ENCODE results near the gene MRPL22. TPM values are rescaled to one million over a fixed set of nuclear protein-coding genes. Genes with fewer than 3 reads are reported as not detected.
"Not testable (repeated sequence)": the region's sequence is repeated elsewhere in the genome, so short reads cannot be mapped to it uniquely, and the experiment has no call there.

MRPL22 gene
- total RNA-seq: 75.6 TPM
- long read RNA-seq, transcript MRPL22-207 (7 exons, 3,176 nt): major isoform, 25 of 35 reads
- long read RNA-seq, partial matches to known transcripts: 7 of 35 reads
- long read RNA-seq, other reads (novel, unspliced or antisense): 1 of 35 reads

- ATAC-seq (ENCODE audit: poor library complexity): peak; percentile 77
- DNase-seq: peak; percentile 95
- intact Hi-C loops (cut with DNase I): no loop called here
Measured at GRCh38 chr5:154940772-154941620, at the start of gene MRPL22. Gene MRPL22 (plus strand): TSS chr5:154941073. CDS start chr5:154941111, 38 bp downstream.

DNA sequence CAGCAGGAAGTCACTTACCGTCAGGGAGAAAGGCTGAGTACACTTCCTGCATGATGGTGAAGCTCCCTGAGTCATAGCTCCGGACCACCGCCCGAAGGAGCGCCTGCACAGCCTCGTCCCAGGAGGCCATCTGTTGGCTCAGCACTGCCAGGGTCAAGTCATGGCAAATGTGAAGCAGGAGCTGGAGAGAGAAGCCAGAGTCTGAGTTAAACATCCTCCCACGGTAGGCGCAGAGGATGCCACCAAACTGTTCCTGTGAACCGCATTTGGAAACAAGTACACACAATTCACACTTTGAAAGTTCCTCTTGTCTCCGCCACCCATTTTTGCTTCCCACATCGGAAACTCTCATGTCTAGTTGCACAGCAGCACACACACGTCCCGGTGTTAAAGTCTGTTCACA lies 48.5 kb upstream of the MRPL22 start:
- intact Hi-C loops (cut with DNase I): no loop called here
- ATAC-seq (ENCODE audit: poor library complexity) (no peak), DNase-seq (no peak)

- no peak for ATAC-seq (ENCODE audit: poor library complexity)
- intact Hi-C loops (cut with DNase I): no loop called here
- no peak for DNase-seq
Measured at GRCh38 chr5:154893381-154893780, 47.5 kb upstream of the MRPL22 start.

DNA sequence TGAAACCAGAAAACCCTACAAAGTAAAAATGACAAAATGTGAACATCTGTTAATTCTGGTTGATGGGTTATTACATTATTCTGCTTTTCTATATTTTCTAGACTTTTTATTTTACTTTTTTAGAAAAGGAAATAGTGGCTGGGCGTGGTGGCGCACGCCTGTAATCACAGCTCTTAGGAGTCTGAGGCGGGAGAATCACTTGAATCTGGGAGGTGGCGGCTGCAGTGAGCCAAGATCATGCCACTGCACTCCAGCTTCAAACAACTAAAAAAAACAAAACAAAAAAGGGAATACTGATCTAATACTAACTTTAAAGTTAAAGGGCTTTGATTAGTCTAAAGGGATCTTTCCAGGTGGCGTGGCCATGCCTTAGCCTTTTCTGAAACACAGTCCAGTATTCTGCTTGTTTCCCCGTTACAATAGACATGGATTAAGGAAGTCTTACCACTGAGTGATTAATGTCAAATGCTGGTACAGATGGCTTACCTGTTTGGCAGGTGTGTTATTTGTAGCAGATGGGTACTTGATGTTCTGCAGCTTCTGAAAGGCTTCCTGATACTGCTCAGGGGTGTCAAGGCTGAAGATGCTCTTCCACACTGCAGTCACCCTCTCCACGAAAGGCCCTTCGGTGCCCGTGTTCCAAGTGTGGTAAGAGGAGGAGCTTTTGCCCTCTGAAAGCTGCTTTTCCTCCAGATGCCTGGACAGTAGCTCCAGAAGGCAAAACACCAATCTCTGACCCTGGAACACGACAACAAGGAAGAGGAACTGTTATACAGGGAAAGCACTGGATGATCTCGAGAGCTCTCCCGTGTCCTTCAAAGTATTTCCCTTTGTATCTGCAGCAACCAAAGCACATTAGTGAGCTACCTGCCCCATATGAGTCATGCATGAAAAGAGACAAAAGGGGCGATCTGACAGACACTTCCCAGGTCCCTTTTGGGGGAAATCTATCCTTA lies 45.0 kb upstream of the MRPL22 start:
- no peak for DNase-seq
- no peak for ATAC-seq (ENCODE audit: poor library complexity)
- intact Hi-C loops (cut with DNase I): no loop called here

DNA sequence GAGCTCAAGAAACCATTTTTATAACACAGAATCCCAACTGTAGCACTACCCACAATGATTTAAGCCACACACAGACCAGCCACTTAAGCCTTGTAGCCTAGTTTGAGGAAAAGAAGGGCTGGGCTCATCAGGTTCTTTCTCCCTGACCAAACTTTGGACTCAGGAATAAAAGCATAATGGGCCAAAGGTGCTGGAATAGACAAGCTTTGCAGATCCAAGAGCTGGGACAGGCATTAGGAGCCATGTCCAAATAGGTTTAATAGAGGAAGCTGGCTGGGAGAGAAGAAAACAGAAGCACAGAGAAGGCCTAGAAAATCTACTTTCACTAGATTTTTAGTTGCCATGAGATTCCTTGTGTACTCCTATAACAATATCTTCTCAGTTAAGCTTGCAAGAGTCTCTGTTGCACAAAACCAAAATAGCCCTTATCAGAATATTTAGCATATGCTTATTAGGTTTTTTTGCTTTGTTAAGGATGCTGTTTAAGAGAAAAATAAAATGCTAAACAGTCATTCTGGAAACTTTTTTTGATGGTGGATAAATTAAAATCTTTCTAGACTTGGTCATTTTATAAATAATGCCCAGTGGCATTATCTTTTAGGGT lies 44.2 kb upstream of the MRPL22 start:
- DNase-seq: no peak
- intact Hi-C loops (cut with DNase I): no loop called here
- ATAC-seq (ENCODE audit: poor library complexity): no peak

DNA sequence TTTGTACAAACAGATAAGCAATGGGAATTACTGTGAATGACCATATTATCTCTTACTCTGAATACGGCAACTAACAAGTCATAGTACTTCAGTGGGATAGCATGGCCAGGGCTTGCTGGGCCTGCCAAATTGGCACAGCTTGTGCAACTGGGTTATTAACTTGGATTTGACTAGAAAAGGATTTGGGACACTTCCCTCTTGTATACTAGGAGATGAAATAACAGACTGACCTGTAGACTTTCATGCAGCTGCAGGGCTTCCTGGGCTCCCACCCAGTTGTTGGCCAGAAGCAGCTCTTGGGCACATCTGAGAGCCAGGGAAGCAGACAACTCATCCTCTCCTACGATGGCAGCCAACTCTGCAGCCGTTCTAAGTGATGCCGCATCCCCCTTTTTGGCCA lies 42.7 kb upstream of the MRPL22 start:
- ATAC-seq (ENCODE audit: poor library complexity): no peak
- intact Hi-C loops (cut with DNase I): no loop called here
- no peak for DNase-seq

DNA sequence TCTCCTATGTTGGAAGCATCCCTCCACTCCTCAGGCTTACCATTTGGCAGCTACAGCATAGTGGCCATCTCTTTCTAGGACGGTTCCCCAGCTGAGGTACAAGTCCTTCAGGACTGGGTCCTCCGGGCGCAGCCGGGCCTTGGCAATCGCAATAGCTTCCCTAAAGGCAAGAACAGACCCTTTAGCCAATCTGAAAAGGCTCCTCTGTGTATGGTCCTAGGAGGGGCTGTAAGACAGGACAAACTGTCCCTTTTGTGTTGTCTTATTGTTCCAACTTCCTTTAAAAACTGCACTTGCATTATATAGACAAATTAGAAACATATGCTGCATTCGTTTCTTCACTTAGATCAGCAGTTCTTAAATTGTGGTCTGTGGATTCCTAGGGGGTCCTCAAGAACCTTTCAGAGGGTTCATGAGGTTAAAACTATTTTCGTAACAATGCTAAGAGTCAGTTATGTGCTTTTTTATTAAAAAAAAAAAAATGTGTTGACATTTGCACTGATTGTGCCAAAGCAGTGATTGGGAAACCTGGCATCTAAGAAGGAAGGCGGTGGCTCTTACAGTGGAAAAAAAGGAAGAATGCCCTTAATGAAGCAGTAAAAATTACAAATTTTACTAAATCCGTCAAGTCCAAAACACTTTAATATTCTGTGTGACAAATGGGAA lies 41.6 kb upstream of the MRPL22 start:
- ATAC-seq (ENCODE audit: poor library complexity): no peak
- no peak for DNase-seq
- intact Hi-C loops (cut with DNase I): no loop called here

DNA sequence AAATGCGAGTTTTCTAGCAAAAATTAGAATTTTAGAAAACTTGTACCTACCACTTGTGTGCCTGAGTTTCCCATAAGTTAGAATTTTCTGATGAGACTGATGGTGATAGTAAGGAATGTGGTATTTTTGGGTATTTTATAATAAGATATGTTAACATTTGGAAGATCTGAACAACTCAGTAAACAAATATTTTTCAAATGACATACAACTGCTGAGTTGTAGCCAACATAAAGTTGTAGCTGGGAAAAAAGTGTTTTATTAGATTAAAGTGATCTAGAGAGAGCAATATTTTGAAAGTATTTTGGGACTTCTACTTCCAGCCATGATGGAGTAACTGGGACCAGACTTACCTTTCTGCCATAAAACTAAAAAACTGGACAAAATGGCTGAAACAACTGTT lies 40.8 kb upstream of the MRPL22 start:
- intact Hi-C loops (cut with DNase I): no loop called here
- no peak for DNase-seq
- ATAC-seq (ENCODE audit: poor library complexity): no peak

DNA sequence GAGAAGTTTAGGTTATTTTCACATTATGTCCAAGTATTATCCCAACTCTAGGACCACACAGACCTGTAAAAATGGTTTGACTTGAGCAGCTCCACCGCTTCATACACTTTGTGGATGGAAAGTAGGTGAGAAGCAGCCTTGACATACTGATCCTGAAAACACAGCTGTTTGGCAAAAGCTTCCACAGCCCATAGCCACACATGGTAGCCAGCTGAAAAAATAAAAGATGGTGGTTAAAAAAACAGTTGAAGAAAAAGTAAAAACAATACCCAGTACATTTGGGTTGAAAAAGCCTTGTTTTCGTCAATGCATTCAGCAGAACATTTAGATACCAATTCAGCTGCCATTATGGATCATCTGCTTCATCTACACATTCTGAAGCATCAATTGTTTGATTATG lies 39.6 kb upstream of the MRPL22 start:
- DNase-seq (no peak), ATAC-seq (ENCODE audit: poor library complexity) (no peak)
- intact Hi-C loops (cut with DNase I): no loop called here

- intact Hi-C loops (cut with DNase I): no loop called here
- no peak for DNase-seq
- no peak for ATAC-seq (ENCODE audit: poor library complexity)
Measured at GRCh38 chr5:154901913-154902312, 39.0 kb upstream of the MRPL22 start.

- DNase-seq; ATAC-seq (ENCODE audit: poor library complexity); intact Hi-C loops (cut with DNase I): not testable (repeated sequence)
Measured at GRCh38 chr5:154905601-154906000, 35.3 kb upstream of the MRPL22 start.

DNA sequence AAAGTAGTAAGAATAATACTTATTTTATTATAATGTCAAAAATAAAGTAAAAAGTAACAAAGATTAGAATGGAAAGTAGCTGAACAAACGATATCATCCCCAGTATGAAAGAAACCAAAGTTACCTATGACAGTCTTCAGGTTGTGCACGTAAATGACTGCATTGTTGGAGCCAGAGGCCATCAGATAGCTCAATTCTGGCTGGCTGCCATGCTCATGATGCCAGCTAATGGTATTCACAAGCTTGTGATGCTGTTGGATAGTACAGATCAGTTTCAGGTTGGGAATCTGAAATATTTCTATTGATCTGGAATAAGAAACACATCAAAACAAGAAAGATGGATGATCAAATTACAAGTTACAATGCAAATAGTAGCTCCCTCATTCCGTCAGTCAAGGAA lies 24.0 kb upstream of the MRPL22 start:
- intact Hi-C loops (cut with DNase I): no loop called here

GRCh38 chr5:154917757-154918156 lies 23.1 kb upstream of the MRPL22 start:
- ATAC-seq (ENCODE audit: poor library complexity) (no peak), DNase-seq (no peak)
- intact Hi-C loops (cut with DNase I): no loop called here

More for the DNA sequence above, 24.0 kb upstream of the MRPL22 start:
- DNase-seq: no peak
- no peak for ATAC-seq (ENCODE audit: poor library complexity)

DNA sequence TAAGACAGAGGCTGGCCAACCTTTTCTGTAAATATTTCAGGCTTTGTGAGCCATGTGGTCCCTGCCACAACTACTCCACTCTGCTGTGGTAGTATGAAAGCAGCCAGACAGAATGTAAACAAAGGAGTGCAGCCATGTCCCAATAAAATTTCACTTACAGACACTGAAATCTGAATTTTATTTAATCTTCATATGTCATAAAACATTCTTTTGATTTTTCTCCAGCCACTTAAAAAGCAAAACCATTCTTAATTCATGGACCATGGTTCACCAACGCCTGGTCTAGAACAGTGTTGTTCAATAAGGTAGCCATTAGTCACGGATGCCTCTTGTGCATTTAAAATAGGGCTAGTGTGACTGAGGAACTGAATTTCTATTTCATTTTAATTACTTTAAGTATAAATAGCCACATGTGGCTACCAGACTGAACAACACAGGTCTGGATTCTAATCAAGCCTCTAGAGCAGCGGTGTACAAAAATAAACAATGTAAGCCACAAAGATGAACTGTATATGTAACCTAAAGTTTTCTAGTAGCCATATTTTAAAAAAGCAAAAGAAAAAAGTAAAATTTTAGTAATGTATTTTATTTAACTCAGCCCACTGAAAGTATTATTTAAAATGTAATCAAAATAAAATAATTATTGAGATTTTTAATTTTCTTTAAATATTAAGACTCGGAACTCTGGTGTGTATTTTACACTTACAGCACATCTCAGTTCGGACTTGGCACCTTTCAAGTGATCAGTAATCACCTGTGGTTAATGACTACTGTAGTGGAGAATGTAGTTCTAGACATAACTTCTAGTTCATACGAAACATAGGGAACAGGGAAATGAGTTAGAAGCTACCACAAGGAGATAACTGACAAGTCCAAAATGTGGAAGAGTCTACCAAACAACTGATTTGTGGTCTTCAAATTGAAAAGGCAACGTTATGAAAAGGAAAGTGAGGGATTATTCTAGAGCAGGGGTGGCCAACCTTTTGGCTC lies 17.1 kb upstream of the MRPL22 start:
- no peak for DNase-seq
- intact Hi-C loops (cut with DNase I): no loop called here
- ATAC-seq (ENCODE audit: poor library complexity): no peak

DNA sequence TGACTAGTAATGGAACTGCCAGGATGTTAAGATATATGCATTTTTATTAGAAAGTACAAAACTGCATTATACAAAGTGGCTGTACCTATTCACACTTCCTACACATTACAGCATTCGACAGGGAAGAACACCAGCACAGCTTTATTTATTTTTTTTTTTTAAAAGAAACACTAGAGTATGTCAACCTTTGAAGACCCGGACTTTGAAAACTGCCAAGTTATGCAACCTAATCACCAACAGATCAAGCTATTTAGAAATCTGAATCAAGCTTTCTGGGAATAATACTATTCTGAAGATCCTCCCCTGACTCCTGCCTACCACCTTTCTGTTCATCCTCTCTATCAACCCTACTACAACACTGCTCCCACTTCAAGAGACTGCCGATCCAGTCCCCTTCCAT lies 7.3 kb upstream of the MRPL22 start:
- intact Hi-C loops (cut with DNase I): no loop called here
- ATAC-seq (ENCODE audit: poor library complexity) (no peak), DNase-seq (no peak)

DNA sequence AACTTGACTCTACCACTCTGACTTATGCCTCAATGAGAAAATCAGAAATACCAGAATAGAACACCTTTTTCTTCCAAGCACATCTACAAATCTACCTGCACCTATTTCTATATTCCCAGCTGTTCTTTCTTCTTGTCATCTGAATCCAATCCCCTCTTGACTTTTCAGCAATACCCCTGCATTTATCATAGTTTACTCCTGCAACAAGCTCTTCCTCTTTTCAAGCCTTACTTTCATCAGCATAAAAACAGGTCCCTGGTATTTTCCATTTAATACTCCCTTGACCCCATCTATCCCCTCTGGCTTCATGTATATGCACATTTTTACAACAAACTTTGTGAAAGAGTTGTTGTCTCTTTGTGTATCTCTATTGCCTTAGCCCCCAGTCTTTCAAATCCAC lies 6.0 kb upstream of the MRPL22 start:
- no peak for ATAC-seq (ENCODE audit: poor library complexity)
- DNase-seq: no peak
- intact Hi-C loops (cut with DNase I): no loop called here

DNA sequence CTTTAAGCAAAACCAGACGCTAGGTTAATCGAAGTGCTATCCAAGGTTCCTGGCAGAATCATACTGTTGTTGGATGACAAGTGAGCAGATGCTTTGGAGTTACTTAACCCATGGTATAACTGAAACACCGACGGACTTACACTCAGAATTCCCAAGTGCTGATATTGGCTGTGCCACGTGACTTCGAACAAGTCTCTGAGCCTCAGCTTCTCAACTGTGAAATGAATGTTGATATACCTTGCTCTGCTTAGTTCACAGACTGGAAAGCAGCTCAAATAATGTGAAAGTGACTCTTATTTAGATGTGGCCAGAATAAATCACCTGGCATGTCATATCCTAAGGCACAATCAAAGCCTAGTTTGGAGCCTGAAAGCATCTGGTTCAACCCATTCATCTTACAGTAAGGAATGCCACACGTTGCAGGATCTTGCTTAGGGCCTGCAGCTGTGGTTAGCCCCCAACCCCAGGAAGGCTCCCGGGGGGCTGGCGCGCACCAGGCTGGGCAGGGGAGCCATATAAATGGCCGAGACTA lies 3.6 kb upstream of the MRPL22 start:
- DNase-seq: no peak
- no peak for ATAC-seq (ENCODE audit: poor library complexity)
- intact Hi-C loops (cut with DNase I): no loop called here

All from Right ventricle myocardium superior (tissue), 1 donor.